Superior temporal gyrus (tissue), 1 donor: ENCODE data around the gene UCMA.
"Not testable (repeated sequence)": the region's sequence is repeated elsewhere in the genome, so short reads cannot be mapped to it uniquely, and the experiment has no call there.

Experiments
- DNase-seq: peaks from one replicate; pipeline ENCODE4 v3.0.0-alpha.2; 2016; ENCODE audit errors: extremely low spot score

The UCMA gene

DNA sequence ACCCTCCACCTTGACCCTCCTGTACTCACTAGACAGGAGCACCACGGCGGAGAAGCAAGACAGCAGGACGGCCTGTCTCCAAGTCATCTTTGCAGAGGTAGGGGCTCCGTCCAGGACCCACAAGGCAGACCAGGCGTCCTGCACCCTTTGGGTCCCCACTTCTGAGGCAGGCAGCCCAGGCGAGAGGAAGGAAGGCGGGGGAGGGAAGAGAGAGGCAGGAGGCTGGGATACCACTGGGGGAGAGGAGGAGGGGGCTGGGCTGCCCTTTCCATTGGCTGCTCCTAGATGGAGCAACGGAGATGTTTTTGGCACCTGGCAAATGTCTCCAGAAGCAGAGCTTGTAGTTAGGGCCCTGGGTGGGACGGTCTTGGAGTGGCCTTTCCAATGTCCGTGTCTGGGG lies at the start of gene UCMA:
TSS of gene UCMA (minus strand) at position 203 of the 400 bp plus-strand sequence. CDS start at position 87, 116 bp downstream.
- no peak for DNase-seq

DNA sequence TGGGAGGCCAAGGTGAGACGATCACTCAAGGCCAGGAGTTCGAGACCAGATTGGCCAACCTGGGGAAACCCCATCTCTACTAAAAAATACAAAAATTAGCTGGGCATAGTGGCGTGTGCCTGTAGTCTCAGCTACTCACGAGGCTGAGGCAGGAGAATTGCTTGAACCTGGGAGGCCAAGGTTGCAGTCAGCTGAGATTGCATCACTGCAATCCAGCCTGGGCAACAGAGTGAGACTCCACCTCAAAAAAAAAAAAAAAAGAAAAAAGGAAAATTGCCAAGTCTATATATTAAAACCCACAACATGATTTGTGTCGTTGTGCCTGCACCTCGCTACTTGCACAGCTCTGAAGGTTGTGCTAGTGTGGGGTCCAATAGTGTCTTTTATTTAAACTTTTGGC lies 48.2 kb upstream of the UCMA start:
- not testable (repeated sequence) for DNase-seq

DNA sequence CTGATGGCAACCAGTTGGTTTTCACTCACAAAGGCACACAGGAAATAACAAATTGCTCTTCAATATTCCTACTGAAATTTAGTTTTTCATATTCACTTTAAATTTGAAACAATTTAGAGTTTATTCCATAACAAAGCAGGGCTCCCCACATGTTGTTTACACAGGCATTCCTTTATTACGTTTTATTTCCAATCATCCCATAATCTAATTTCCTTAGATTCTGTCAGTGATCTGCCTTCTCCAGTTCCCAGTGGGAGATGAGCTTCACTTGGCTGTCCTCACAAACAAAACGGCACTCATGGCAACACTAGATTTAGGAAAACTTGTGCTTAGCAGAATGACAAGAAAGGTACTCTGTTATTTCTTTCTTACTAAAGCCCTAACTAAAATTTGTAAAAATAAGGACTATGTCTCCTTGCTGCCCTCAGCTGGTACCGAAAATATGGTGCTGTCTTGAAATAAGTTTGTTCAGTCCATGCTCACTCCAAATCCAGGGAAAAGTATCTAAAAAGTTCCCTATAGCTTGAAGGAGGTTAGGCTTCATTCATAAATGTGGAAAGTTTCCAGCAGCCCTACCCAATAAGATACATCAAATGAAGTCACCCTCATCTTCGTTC lies 42.7 kb upstream of the UCMA start:
- DNase-seq: peak; percentile 41

GRCh38 chr10:13276146-13276545 lies 42.0 kb upstream of the UCMA start:
- DNase-seq: not testable (repeated sequence)

DNA sequence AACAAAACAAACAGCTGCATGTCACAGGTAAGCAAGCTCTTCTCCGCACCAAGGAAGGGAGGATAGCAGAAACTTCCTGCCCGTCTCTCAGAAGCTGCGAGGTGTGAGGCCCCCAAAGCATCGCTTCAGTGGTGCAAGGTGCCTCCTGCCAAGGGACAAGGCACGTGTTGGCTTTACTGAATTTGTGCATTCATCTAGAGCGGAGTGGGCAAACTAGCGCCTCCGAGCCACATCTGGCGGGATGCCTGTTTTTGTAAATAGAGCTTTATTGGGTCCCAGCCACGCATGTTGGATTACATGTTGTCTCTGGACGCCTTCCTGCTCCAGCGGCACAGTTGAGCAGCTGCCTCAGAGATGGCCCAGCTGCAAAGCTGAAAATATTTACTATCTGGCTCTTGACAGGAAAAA lies 38.0 kb upstream of the UCMA start:
- DNase-seq: peak; percentile 93

- DNase-seq: peak; percentile 20
These were observed 37.5 kb upstream of the UCMA start for GRCh38 chr10:13271552-13272163.

GRCh38 chr10:13270877-13271551 lies 36.8 kb upstream of the UCMA start:
- no peak for DNase-seq

GRCh38 chr10:13268841-13269240 lies 34.7 kb upstream of the UCMA start:
- DNase-seq: no peak

GRCh38 chr10:13268310-13268709 lies 34.1 kb upstream of the UCMA start:
- no peak for DNase-seq

DNA sequence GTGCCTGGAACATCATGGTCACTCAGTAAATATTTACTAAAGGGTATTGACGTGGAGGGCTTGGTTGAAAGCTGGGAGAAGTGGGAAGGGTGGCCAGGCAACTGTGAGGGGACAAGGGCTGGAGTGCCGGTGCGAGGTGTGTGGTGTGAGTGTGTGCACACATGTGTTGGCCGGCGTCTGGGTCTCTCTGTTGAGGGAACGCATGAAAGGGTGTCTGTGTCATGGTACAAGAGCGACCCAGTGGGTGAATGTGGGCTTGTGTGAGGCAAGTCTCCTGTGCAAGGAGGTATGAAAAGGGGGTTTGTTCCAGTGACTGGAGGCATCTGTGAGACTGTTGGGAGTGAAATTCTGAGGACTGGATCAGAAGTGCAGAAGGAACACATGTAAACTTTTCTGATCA lies 29.4 kb upstream of the UCMA start:
- DNase-seq: no peak

GRCh38 chr10:13262433-13262832 lies 28.3 kb upstream of the UCMA start:
- DNase-seq: no peak

- no peak for DNase-seq
These were observed 23.5 kb upstream of the UCMA start for GRCh38 chr10:13257621-13258140.

GRCh38 chr10:13256627-13257026 lies 22.5 kb upstream of the UCMA start:
- no peak for DNase-seq

DNA sequence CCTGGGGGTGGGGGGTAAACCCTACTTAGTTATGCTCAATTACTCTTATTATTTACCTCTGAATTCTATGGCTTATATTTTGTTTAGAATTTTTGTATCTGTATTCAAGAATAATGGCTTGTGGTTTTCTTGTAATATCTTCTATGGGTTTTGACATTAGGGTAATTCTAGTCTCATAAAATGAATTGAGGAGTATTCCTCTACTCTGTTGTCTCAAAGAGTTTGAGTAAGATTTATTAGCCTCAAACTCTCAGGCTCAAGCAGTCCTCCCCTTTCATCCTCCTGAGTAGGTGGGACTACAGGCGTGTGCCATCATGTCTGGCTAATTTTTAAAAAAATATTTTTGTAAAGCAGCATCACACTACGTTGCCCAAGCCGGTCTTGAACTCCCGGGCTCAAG lies 19.6 kb upstream of the UCMA start:
- no peak for DNase-seq

GRCh38 chr10:13247784-13248183 lies 13.6 kb upstream of the UCMA start:
- DNase-seq: no peak

DNA sequence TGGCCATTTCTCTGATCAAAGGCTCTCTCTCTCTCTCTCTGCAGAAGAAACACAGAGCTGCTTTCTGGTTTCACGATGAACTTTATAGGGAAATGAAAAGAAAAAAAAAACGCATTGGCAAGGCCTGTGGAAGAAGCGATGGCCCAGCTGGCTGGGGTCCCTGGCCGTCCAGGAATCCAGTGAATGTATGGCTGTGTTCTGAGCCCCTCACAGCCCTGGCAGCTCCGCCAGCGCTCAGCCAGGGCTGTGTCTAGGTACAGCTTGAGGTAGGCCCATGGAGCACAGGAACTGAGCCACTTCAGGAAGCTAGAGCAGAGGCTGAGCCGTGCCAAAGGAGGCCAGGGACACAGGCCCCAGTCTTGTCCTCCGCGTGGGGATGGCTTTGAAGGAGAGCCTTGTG lies 13.1 kb upstream of the UCMA start:
- no peak for DNase-seq

DNA sequence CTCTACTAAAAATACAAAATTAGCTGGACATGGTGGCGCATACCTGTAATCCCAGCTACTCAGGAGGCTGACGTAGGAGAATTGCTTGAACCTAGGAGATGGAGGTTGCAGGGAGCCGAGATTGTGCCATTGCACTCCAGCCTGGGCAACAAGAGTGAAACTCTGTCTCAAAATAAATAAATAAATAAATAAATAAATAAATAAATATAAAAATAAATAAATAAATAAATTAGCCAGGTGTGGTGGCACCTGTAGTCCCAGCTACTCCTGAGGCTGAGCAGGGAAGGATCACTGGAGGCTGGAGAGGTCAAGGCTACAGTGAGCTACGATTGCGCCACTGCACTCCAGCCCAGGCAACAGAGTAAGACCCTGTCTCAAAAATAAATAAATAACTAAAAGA lies 8.1 kb upstream of the UCMA start:
- not testable (repeated sequence) for DNase-seq

- no peak for DNase-seq
These were observed 7.4 kb upstream of the UCMA start for GRCh38 chr10:13241613-13242012.

DNA sequence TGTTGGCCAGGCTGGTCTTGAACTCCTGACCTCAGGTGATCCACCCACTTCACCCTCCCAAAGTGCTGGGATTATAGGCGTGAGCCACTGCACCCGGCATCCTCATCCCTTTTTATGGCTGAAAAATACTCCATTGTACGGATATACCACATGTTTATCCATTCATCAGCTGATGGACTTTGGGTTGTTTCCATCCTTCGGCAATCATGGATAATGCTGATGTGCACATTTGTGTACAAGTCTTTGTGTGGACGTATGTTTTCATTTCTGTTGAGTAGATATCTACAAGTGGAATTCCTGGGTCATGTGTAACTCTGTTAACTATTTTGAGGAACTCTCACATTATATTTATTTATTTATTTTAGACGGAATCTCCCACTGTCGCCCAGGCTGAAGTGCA lies 5.7 kb upstream of the UCMA start:
- DNase-seq: no peak

GRCh38 chr10:13238271-13239077 lies 4.3 kb upstream of the UCMA start:
- no peak for DNase-seq

- no peak for DNase-seq
These were observed 2.5 kb upstream of the UCMA start for GRCh38 chr10:13236638-13237037.

DNA sequence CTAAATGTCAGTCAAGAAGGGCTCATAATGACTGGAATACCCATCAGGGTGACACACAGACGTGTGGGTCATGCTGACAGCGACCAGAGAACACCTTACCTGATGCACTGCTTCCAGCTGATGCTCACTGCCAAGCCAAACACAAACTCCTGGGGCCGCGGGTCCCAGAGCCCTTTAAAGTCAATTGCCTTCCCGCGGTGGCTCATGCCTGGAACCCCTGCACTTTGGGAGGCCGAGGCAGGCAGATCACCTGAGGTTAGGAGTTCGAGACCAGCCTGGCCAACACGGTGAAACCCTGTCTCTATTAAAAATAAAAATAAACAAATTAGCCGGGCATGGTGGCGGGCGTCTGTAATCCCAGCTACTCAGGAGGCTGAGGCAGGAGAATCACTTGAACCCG lies 562 bp upstream of the UCMA start:
- DNase-seq: not testable (repeated sequence)
